ENCODE measurements around the gene DTX3.

DNA sequence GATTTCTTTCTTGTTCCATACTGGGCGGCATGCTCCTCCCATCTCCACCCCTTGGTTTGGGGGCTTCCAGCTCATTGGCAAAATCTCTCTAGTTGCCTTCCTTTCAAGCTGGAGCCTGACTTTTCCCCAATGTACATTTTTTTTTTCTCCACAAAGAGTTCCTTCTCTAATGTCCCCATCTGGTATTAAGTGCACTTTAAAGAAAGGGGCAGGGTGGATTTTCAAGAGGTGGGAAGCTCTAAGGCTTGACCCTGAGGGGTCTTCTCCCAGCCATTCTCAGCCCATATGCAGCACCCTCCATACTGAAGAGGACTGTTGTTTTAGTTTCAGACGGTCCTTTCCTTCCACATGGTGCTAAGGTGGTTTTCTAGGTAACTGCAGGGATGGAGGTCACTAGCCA is 19.5 kb upstream of the DTX3 start:
- TF ChIP-seq, protein P1, sequence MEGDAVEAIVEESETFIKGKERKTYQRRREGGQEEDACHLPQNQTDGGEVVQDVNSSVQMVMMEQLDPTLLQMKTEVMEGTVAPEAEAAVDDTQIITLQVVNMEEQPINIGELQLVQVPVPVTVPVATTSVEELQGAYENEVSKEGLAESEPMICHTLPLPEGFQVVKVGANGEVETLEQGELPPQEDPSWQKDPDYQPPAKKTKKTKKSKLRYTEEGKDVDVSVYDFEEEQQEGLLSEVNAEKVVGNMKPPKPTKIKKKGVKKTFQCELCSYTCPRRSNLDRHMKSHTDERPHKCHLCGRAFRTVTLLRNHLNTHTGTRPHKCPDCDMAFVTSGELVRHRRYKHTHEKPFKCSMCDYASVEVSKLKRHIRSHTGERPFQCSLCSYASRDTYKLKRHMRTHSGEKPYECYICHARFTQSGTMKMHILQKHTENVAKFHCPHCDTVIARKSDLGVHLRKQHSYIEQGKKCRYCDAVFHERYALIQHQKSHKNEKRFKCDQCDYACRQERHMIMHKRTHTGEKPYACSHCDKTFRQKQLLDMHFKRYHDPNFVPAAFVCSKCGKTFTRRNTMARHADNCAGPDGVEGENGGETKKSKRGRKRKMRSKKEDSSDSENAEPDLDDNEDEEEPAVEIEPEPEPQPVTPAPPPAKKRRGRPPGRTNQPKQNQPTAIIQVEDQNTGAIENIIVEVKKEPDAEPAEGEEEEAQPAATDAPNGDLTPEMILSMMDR (IDR thresholded peaks at IDR 0.05; ENCODE audit: poor library complexity, severe bottlenecking) = no peak
- TF ChIP-seq EP300 (conservative IDR thresholded peaks at IDR 0.05; ENCODE audit: poor library complexity, severe bottlenecking) (no peak), EZH2 (IDR thresholded peaks at IDR 0.05; ENCODE audit: borderline replicate concordance, insufficient read depth, low read length, poor library complexity, severe bottlenecking) (no peak)
